ENCODE measurements around the gene TOP2B. TPM values are rescaled to one million over a fixed set of nuclear protein-coding genes. Genes with fewer than 3 reads are reported as not detected.

Gene TOP2B
- total and polyA plus RNA-seq, 8 donors = 35.6 to 266 (median 61.9) TPM

- H3K4me3 ChIP-seq = no peak overlapping the region
- TF ChIP-seq EP300 (IDR thresholded peaks at IDR 0.05) (no peak), POLR2AphosphoS5 (IDR thresholded peaks at IDR 0.05) (no peak), CTCF (IDR thresholded peaks at IDR 0.05) (no peak), POLR2A (IDR thresholded peaks at IDR 0.05) (no peak)
- H3K27me3 ChIP-seq = no peaks in the 10 kb centered on the region
Observed at GRCh38 chr3:25575001-25575400, 89.7 kb downstream of the TOP2B start.

GRCh38 chr3:25574172-25574765, 90.4 kb downstream of the TOP2B start:
- H3K27me3 ChIP-seq = no peaks in the 10 kb centered on the region
- no peaks in the 10 kb centered on the region for H3K4me1 ChIP-seq
- no peak overlapping the region for H3K4me3 ChIP-seq
- TF ChIP-seq POLR2A (IDR thresholded peaks at IDR 0.05) (no peak), POLR2AphosphoS5 (IDR thresholded peaks at IDR 0.05) (no peak), CTCF (IDR thresholded peaks at IDR 0.05) (no peak), EP300 (IDR thresholded peaks at IDR 0.05) (no peak)
- DNase-seq = no peak
- intact Hi-C loops (cut with DNase I; ENCODE audit: low total_unique reads) = no loop called here
- H3K36me3 ChIP-seq = peaks cover 0 to 36% (median 6%) of the 10 kb centered on the region in 4 donors
- 94 to 97% (median 95%) methylated on average over 16 of the region's 16 CpGs for WGBS, 5 donors
- no peak overlapping the region for H3K27ac ChIP-seq
- H3K9me3 ChIP-seq = no peaks in the 10 kb centered on the region

More at GRCh38 chr3:25575001-25575400, 89.7 kb downstream of the TOP2B start:
- Histone ChIP-seq H3K27ac (no peak overlapping the region), H3K36me3 (peaks cover 0 to 32% (median 6%) of the 10 kb centered on the region in 4 donors), H3K4me1 (no peaks in the 10 kb centered on the region), H3K9me3 (no peaks in the 10 kb centered on the region)
- intact Hi-C loops (cut with DNase I; ENCODE audit: low total_unique reads) = no loop called here
- DNase-seq = no peak
- WGBS, 5 donors = 93 to 96% (median 94%) methylated on average over 12 of the region's 12 CpGs

GRCh38 chr3:25573386-25574171, 91.1 kb downstream of the TOP2B start:
- no peak for DNase-seq
- TF ChIP-seq POLR2A (IDR thresholded peaks at IDR 0.05) (no peak), EP300 (IDR thresholded peaks at IDR 0.05) (no peak)
- WGBS, 5 donors = 70 to 82% (median 78%) methylated on average over 19 of the region's 19 CpGs
- Histone ChIP-seq H3K9me3 (no peaks in the 10 kb centered on the region), H3K4me3 (no peak overlapping the region), H3K27me3 (no peaks in the 10 kb centered on the region), H3K4me1 (no peaks in the 10 kb centered on the region), H3K36me3 (peaks cover 0 to 36% (median 6%) of the 10 kb centered on the region in 4 donors), H3K27ac (peak overlapping the region in 2 of 5 donors; percentile 25 to 53)
- intact Hi-C loops (cut with DNase I; ENCODE audit: low total_unique reads) = no loop called here

- TF ChIP-seq POLR2AphosphoS5 (IDR thresholded peaks at IDR 0.05) (no peak), EP300 (IDR thresholded peaks at IDR 0.05) (no peak), CTCF (IDR thresholded peaks at IDR 0.05) (no peak), POLR2A (IDR thresholded peaks at IDR 0.05) (no peak)
- intact Hi-C loops (cut with DNase I; ENCODE audit: low total_unique reads) = no loop called here
- Histone ChIP-seq H3K9me3 (no peaks in the 10 kb centered on the region), H3K4me1 (no peaks in the 10 kb centered on the region), H3K4me3 (no peak overlapping the region), H3K27me3 (no peaks in the 10 kb centered on the region), H3K27ac (peak overlapping the region in 2 of 5 donors; percentile 25 to 53), H3K36me3 (peaks cover 0 to 36% (median 6%) of the 10 kb centered on the region in 4 donors)
- DNase-seq = no peak
- 75 to 89% (median 79%) methylated on average over 14 of the region's 14 CpGs for WGBS, 5 donors
Observed at GRCh38 chr3:25572919-25573385, 91.8 kb downstream of the TOP2B start.

All from stomach (tissue), 9 donors.